Neural cell (in vitro differentiated cells): ENCODE results near the gene ALDH3A2. TPM values are rescaled to one million over a fixed set of nuclear protein-coding genes. Genes with fewer than 3 reads are reported as not detected.
"Not testable (repeated sequence)": the region's sequence is repeated elsewhere in the genome, so short reads cannot be mapped to it uniquely, and the experiment has no call there.

Experiments used
- H2AFZ ChIP-seq: fragments of 200-600, 300-800 bp; sonication (generic), shearing (Covaris generic); 2 replicates; pipeline ENCODE4 v1.6.0; 2014; ENCODE audit warnings: low read depth, mild to moderate bottlenecking, antibody characterized with exemption, low read length, moderate library complexity
- H3F3A ChIP-seq: fragments of 200-600 bp; shearing (Covaris generic); 2 replicates; pipeline ENCODE4 v1.6.1; 2016; ENCODE audit warnings: mild to moderate bottlenecking, moderate library complexity, mixed read lengths, antibody characterized with exemption, low read length; ENCODE audit not compliant: insufficient read depth, poor library complexity, severe bottlenecking
- H3K27ac ChIP-seq: fragments of 200-600, 300-800 bp; sonication (generic), shearing (Covaris generic); 2 replicates; pipeline ENCODE4 v1.5.1; 2014; ENCODE audit warnings: mild to moderate bottlenecking, low read length, moderate library complexity
- H3K27me3 ChIP-seq: fragments of 300-800, 200-600 bp; sonication (generic), shearing (Covaris generic); 2 replicates; pipeline ENCODE4 v1.6.0; 2014; ENCODE audit warnings: mild to moderate bottlenecking, low read depth, low read length, moderate library complexity; ENCODE audit not compliant: insufficient read depth
- H3K36me3 ChIP-seq: fragments of 300-800, 200-600 bp; sonication (generic), shearing (Covaris generic); 2 replicates; pipeline ENCODE4 v1.5.1; 2014; ENCODE audit warnings: mild to moderate bottlenecking, antibody characterized with exemption, low read length, moderate library complexity; ENCODE audit not compliant: insufficient read depth
- H3K4me2 ChIP-seq: fragments of 300-800, 200-600 bp; sonication (generic), shearing (Covaris generic); 2 replicates; pipeline ENCODE4 v1.6.0; 2014; ENCODE audit warnings: mild to moderate bottlenecking, low read length
- H3K4me3 ChIP-seq: fragments of 300-800, 200-600 bp; sonication (generic), shearing (Covaris generic); 2 replicates; pipeline ENCODE4 v1.5.1; 2014; ENCODE audit warnings: mild to moderate bottlenecking, low read length, moderate library complexity
- H3K79me2 ChIP-seq: fragments of 200-600 bp; shearing (Covaris generic); replicated peaks from 2 replicates; pipeline ENCODE4 v1.6.0; 2014; ENCODE audit warnings: mild to moderate bottlenecking, low read length, moderate library complexity; ENCODE audit not compliant: insufficient read depth
- H3K9ac ChIP-seq: fragments of 300-800, 200-600 bp; sonication (generic), shearing (Covaris generic); 2 replicates; pipeline ENCODE4 v1.6.1; 2016; ENCODE audit warnings: mild to moderate bottlenecking, low read length, mixed read lengths
- H3K9me2 ChIP-seq: fragments of 200-600 bp; shearing (Covaris generic); 2 replicates; pipeline ENCODE4 v1.6.1; 2016; ENCODE audit warnings: mild to moderate bottlenecking, low read length, mixed read lengths; ENCODE audit not compliant: insufficient read depth
- H3K9me3 ChIP-seq: fragments of 200-600, 300-800 bp; sonication (generic), shearing (Covaris generic); 2 replicates; pipeline ENCODE4 v1.6.1; 2016; ENCODE audit warnings: mild to moderate bottlenecking, mixed run types, low read length, moderate library complexity, mixed read lengths
- H4K20me1 ChIP-seq: fragments of 200-600 bp; shearing (Covaris generic); 2 replicates; pipeline ENCODE4 v1.6.1; 2016; ENCODE audit warnings: mild to moderate bottlenecking, mixed run types; ENCODE audit not compliant: insufficient read depth
- CTCF ChIP-seq: fragments of 450-650 bp; IDR thresholded peaks from 2 replicates; pipeline ENCODE4 v1.5.1; 2014; ENCODE audit warnings: antibody characterized with exemption, mild to moderate bottlenecking, moderate library complexity; ENCODE audit not compliant: poor library complexity, severe bottlenecking
- EP300 ChIP-seq: fragments of 450-650 bp; conservative IDR thresholded peaks from 2 replicates; pipeline ENCODE4 v1.6.1; 2014; ENCODE audit warnings: antibody characterized with exemption, mild to moderate bottlenecking, moderate library complexity; ENCODE audit not compliant: poor library complexity, severe bottlenecking
- EZH2 ChIP-seq: fragments of 200-600, 300-800 bp; shearing (Covaris generic), sonication (generic); IDR thresholded peaks from 2 replicates; pipeline ENCODE4 v1.6.1; 2014; ENCODE audit warnings: antibody characterized with exemption, low read length, borderline replicate concordance, mild to moderate bottlenecking; ENCODE audit not compliant: insufficient read depth, poor library complexity, severe bottlenecking
- MXI1 ChIP-seq: fragments of 450-650 bp; conservative IDR thresholded peaks from 2 replicates; pipeline ENCODE4 v1.6.1; 2014; ENCODE audit warnings: antibody characterized with exemption, mild to moderate bottlenecking; ENCODE audit not compliant: poor library complexity, severe bottlenecking
- POLR2AphosphoS5 ChIP-seq: IDR thresholded peaks from 2 replicates; pipeline ENCODE4 v1.6.1; 2012
- RAD21 ChIP-seq: fragments of 450-650 bp; conservative IDR thresholded peaks from 2 replicates; pipeline ENCODE4 v1.6.1; 2014; ENCODE audit warnings: antibody characterized with exemption, mild to moderate bottlenecking, moderate library complexity
- REST ChIP-seq: IDR thresholded peaks from 2 replicates; pipeline ENCODE4 v1.6.1; 2012; ENCODE audit warnings: borderline replicate concordance
- SMC3 ChIP-seq: fragments of 450-650 bp; conservative IDR thresholded peaks from 2 replicates; pipeline ENCODE4 v1.6.1; 2014; ENCODE audit warnings: antibody characterized with exemption, mild to moderate bottlenecking, moderate library complexity; ENCODE audit not compliant: poor library complexity
- TAF1 ChIP-seq: IDR thresholded peaks from 2 replicates; pipeline ENCODE4 v1.6.1; 2012; ENCODE audit warnings: low read depth
- polyA plus RNA-seq: library from polyadenylated mRNA; depleted of rRNA; stranded (reverse); fragments of >200 nt; gene quantifications from 2 replicates; pipeline ENCODE4 v1.2.3, GENCODE V29; 2014

Gene ALDH3A2
- polyA plus RNA-seq, 1 donor from 2014 or later = 51.2 TPM

- Histone ChIP-seq H3K9me2 (no peaks in the 10 kb centered on the region), H3K9ac (no peak overlapping the region), H3K79me2 (no peaks in the 10 kb centered on the region), H3F3A (no peaks in the 10 kb centered on the region), H3K9me3 (no peaks in the 10 kb centered on the region), H3K36me3 (peaks cover 5% of the 10 kb centered on the region), H3K4me3 (no peak overlapping the region), H3K4me2 (no peak overlapping the region), H4K20me1 (no peaks in the 10 kb centered on the region), H3K27me3 (no peaks in the 10 kb centered on the region), H3K27ac (no peak overlapping the region), H2AFZ (no peak overlapping the region)
- TF ChIP-seq TAF1 (no peak), CTCF (no peak), SMC3 (no peak), POLR2AphosphoS5 (no peak), MXI1 (no peak), EP300 (no peak), RAD21 (no peak), EZH2 (no peak), REST (no peak)
Observed at GRCh38 chr17:19678581-19679453, 30.3 kb downstream of the ALDH3A2 start.

- Histone ChIP-seq H2AFZ (no peak overlapping the region), H3F3A (no peaks in the 10 kb centered on the region), H3K9ac (no peak overlapping the region), H3K9me2 (no peaks in the 10 kb centered on the region), H4K20me1 (no peaks in the 10 kb centered on the region), H3K36me3 (no peaks in the 10 kb centered on the region), H3K27me3 (no peaks in the 10 kb centered on the region), H3K4me2 (no peak overlapping the region), H3K9me3 (no peaks in the 10 kb centered on the region), H3K79me2 (no peaks in the 10 kb centered on the region), H3K4me3 (no peak overlapping the region), H3K27ac (no peak overlapping the region)
- TF ChIP-seq RAD21 = no peak
- no peak for TF ChIP-seq CTCF
- no peak for TF ChIP-seq EZH2
- TF ChIP-seq SMC3 = no peak
- no peak for TF ChIP-seq REST
Observed at GRCh38 chr17:19683117-19683516, 34.6 kb downstream of the ALDH3A2 start.

- H3K27me3 ChIP-seq, H4K20me1 ChIP-seq, H3K9ac ChIP-seq, H3K4me3 ChIP-seq, H3K27ac ChIP-seq, H3K9me2 ChIP-seq, H3K9me3 ChIP-seq, H3K4me2 ChIP-seq, H3F3A ChIP-seq, H3K79me2 ChIP-seq, H2AFZ ChIP-seq, H3K36me3 ChIP-seq: not testable (repeated sequence)
Observed at GRCh38 chr17:19684909-19685580, 36.5 kb downstream of the ALDH3A2 start.
